ENCODE measurements around the gene TINAGL1.

Gene TINAGL1

GRCh38 chr1:31576201-31576669 lies at the start of gene TINAGL1:
Gene TINAGL1 (plus strand): TSS chr1:31576515. CDS start chr1:31577149, 634 bp downstream.
- Histone ChIP-seq H3K9ac (ENCODE audit: low read depth in 1 of 2, low read length in 2 of 2) (peak within 1 kb of the TSS; percentile 89 to 95), H3K4me1 (ENCODE audit: control insufficient read depth in 1 of 2, insufficient read depth in 2 of 2, low read length in 2 of 2) (peaks cover 39 to 61% of the 10 kb centered on the region in 2 donors), H3K9me3 (ENCODE audit: control insufficient read depth in 1 of 2, low read length in 2 of 2) (no peaks in the 10 kb centered on the region), H3K4me3 (ENCODE audit: low read depth in 1 of 2, low read length in 2 of 2) (peak within 1 kb of the TSS; percentile 77 to 81), H3K27me3 (ENCODE audit: control insufficient read depth in 1 of 2, insufficient read depth in 2 of 2, low read length in 2 of 2) (peaks cover 0 to 5% of the 10 kb centered on the region in 2 donors), H3K27ac (ENCODE audit: low read depth, low read length) (peak within 1 kb of the TSS; percentile 91), H3K36me3 (ENCODE audit: control insufficient read depth in 1 of 2, insufficient read depth in 2 of 2, low read length in 2 of 2) (peaks cover 0 to 10% of the 10 kb centered on the region in 2 donors)

- no peak overlapping the region for H3K9ac ChIP-seq (ENCODE audit: low read depth in 1 of 2, low read length in 2 of 2)
- H3K4me1 ChIP-seq (ENCODE audit: control insufficient read depth in 1 of 2, insufficient read depth in 2 of 2, low read length in 2 of 2): peaks cover 3 to 8% of the 10 kb centered on the region in 2 donors
- H3K4me3 ChIP-seq (ENCODE audit: low read depth in 1 of 2, low read length in 2 of 2): no peak overlapping the region
- H3K9me3 ChIP-seq (ENCODE audit: control insufficient read depth in 1 of 2, low read length in 2 of 2): no peaks in the 10 kb centered on the region
- no peaks in the 10 kb centered on the region for H3K27me3 ChIP-seq (ENCODE audit: control insufficient read depth in 1 of 2, insufficient read depth in 2 of 2, low read length in 2 of 2)
- H3K27ac ChIP-seq (ENCODE audit: low read depth, low read length): no peak overlapping the region
- no peaks in the 10 kb centered on the region for H3K36me3 ChIP-seq (ENCODE audit: control insufficient read depth in 1 of 2, insufficient read depth in 2 of 2, low read length in 2 of 2)
Measured at GRCh38 chr1:31529999-31530684, 46.2 kb upstream of the TINAGL1 start.

- no peaks in the 10 kb centered on the region for H3K27me3 ChIP-seq (ENCODE audit: control insufficient read depth in 1 of 2, insufficient read depth in 2 of 2, low read length in 2 of 2)
- no peaks in the 10 kb centered on the region for H3K36me3 ChIP-seq (ENCODE audit: control insufficient read depth in 1 of 2, insufficient read depth in 2 of 2, low read length in 2 of 2)
- no peak overlapping the region for H3K9ac ChIP-seq (ENCODE audit: low read depth in 1 of 2, low read length in 2 of 2)
- peaks cover 6 to 15% of the 10 kb centered on the region in 2 donors for H3K4me1 ChIP-seq (ENCODE audit: control insufficient read depth in 1 of 2, insufficient read depth in 2 of 2, low read length in 2 of 2)
- H3K4me3 ChIP-seq (ENCODE audit: low read depth in 1 of 2, low read length in 2 of 2): no peak overlapping the region
- H3K9me3 ChIP-seq (ENCODE audit: control insufficient read depth in 1 of 2, low read length in 2 of 2): no peaks in the 10 kb centered on the region
- H3K27ac ChIP-seq (ENCODE audit: low read depth, low read length): no peak overlapping the region
Measured at GRCh38 chr1:31531177-31531999, 44.9 kb upstream of the TINAGL1 start.

GRCh38 chr1:31532173-31532572 lies 44.1 kb upstream of the TINAGL1 start:
- Histone ChIP-seq H3K9ac (ENCODE audit: low read depth in 1 of 2, low read length in 2 of 2) (no peak overlapping the region), H3K4me1 (ENCODE audit: control insufficient read depth in 1 of 2, insufficient read depth in 2 of 2, low read length in 2 of 2) (peaks cover 8 to 16% of the 10 kb centered on the region in 2 donors), H3K9me3 (ENCODE audit: control insufficient read depth in 1 of 2, low read length in 2 of 2) (no peaks in the 10 kb centered on the region), H3K27me3 (ENCODE audit: control insufficient read depth in 1 of 2, insufficient read depth in 2 of 2, low read length in 2 of 2) (no peaks in the 10 kb centered on the region), H3K36me3 (ENCODE audit: control insufficient read depth in 1 of 2, insufficient read depth in 2 of 2, low read length in 2 of 2) (no peaks in the 10 kb centered on the region), H3K4me3 (ENCODE audit: low read depth in 1 of 2, low read length in 2 of 2) (no peak overlapping the region), H3K27ac (ENCODE audit: low read depth, low read length) (no peak overlapping the region)

GRCh38 chr1:31535561-31535960 lies 40.8 kb upstream of the TINAGL1 start:
- no peak overlapping the region for H3K4me3 ChIP-seq (ENCODE audit: low read depth in 1 of 2, low read length in 2 of 2)
- no peak overlapping the region for H3K9ac ChIP-seq (ENCODE audit: low read depth in 1 of 2, low read length in 2 of 2)
- no peaks in the 10 kb centered on the region for H3K9me3 ChIP-seq (ENCODE audit: control insufficient read depth in 1 of 2, low read length in 2 of 2)
- peaks cover 16 to 24% of the 10 kb centered on the region in 2 donors for H3K4me1 ChIP-seq (ENCODE audit: control insufficient read depth in 1 of 2, insufficient read depth in 2 of 2, low read length in 2 of 2)
- H3K27ac ChIP-seq (ENCODE audit: low read depth, low read length): no peak overlapping the region
- H3K36me3 ChIP-seq (ENCODE audit: control insufficient read depth in 1 of 2, insufficient read depth in 2 of 2, low read length in 2 of 2): no peaks in the 10 kb centered on the region
- H3K27me3 ChIP-seq (ENCODE audit: control insufficient read depth in 1 of 2, insufficient read depth in 2 of 2, low read length in 2 of 2): no peaks in the 10 kb centered on the region

GRCh38 chr1:31539329-31539728 lies 37.0 kb upstream of the TINAGL1 start:
- H3K9me3 ChIP-seq (ENCODE audit: control insufficient read depth in 1 of 2, low read length in 2 of 2): peaks cover 10 to 15% of the 10 kb centered on the region in 2 donors
- no peaks in the 10 kb centered on the region for H3K27me3 ChIP-seq (ENCODE audit: control insufficient read depth in 1 of 2, insufficient read depth in 2 of 2, low read length in 2 of 2)
- H3K27ac ChIP-seq (ENCODE audit: low read depth, low read length): no peak overlapping the region
- H3K4me3 ChIP-seq (ENCODE audit: low read depth in 1 of 2, low read length in 2 of 2): no peak overlapping the region
- H3K9ac ChIP-seq (ENCODE audit: low read depth in 1 of 2, low read length in 2 of 2): no peak overlapping the region
- peaks cover 13 to 16% of the 10 kb centered on the region in 2 donors for H3K4me1 ChIP-seq (ENCODE audit: control insufficient read depth in 1 of 2, insufficient read depth in 2 of 2, low read length in 2 of 2)
- no peaks in the 10 kb centered on the region for H3K36me3 ChIP-seq (ENCODE audit: control insufficient read depth in 1 of 2, insufficient read depth in 2 of 2, low read length in 2 of 2)

- Histone ChIP-seq H3K36me3 (ENCODE audit: control insufficient read depth in 1 of 2, insufficient read depth in 2 of 2, low read length in 2 of 2) (no peaks in the 10 kb centered on the region), H3K9ac (ENCODE audit: low read depth in 1 of 2, low read length in 2 of 2) (no peak overlapping the region), H3K4me3 (ENCODE audit: low read depth in 1 of 2, low read length in 2 of 2) (no peak overlapping the region), H3K27ac (ENCODE audit: low read depth, low read length) (no peak overlapping the region), H3K27me3 (ENCODE audit: control insufficient read depth in 1 of 2, insufficient read depth in 2 of 2, low read length in 2 of 2) (no peaks in the 10 kb centered on the region), H3K9me3 (ENCODE audit: control insufficient read depth in 1 of 2, low read length in 2 of 2) (peaks cover 10 to 15% of the 10 kb centered on the region in 2 donors), H3K4me1 (ENCODE audit: control insufficient read depth in 1 of 2, insufficient read depth in 2 of 2, low read length in 2 of 2) (peaks cover 11% of the 10 kb centered on the region in 2 donors)
Measured at GRCh38 chr1:31541194-31541593, 35.1 kb upstream of the TINAGL1 start.

- no peak overlapping the region for H3K9ac ChIP-seq (ENCODE audit: low read depth in 1 of 2, low read length in 2 of 2)
- H3K4me1 ChIP-seq (ENCODE audit: control insufficient read depth in 1 of 2, insufficient read depth in 2 of 2, low read length in 2 of 2): peaks cover 16 to 21% of the 10 kb centered on the region in 2 donors
- no peak overlapping the region for H3K27ac ChIP-seq (ENCODE audit: low read depth, low read length)
- H3K9me3 ChIP-seq (ENCODE audit: control insufficient read depth in 1 of 2, low read length in 2 of 2): peaks cover 10 to 15% of the 10 kb centered on the region in 2 donors
- no peaks in the 10 kb centered on the region for H3K27me3 ChIP-seq (ENCODE audit: control insufficient read depth in 1 of 2, insufficient read depth in 2 of 2, low read length in 2 of 2)
- H3K4me3 ChIP-seq (ENCODE audit: low read depth in 1 of 2, low read length in 2 of 2): no peak overlapping the region
- no peaks in the 10 kb centered on the region for H3K36me3 ChIP-seq (ENCODE audit: control insufficient read depth in 1 of 2, insufficient read depth in 2 of 2, low read length in 2 of 2)
Measured at GRCh38 chr1:31545927-31546540, 30.3 kb upstream of the TINAGL1 start.

- H3K9ac ChIP-seq (ENCODE audit: low read depth in 1 of 2, low read length in 2 of 2): peak overlapping the region in 1 of 2 donors; percentile 17
- no peaks in the 10 kb centered on the region for H3K9me3 ChIP-seq (ENCODE audit: control insufficient read depth in 1 of 2, low read length in 2 of 2)
- H3K4me3 ChIP-seq (ENCODE audit: low read depth in 1 of 2, low read length in 2 of 2): peak overlapping the region in 1 of 2 donors; percentile 37
- H3K36me3 ChIP-seq (ENCODE audit: control insufficient read depth in 1 of 2, insufficient read depth in 2 of 2, low read length in 2 of 2): no peaks in the 10 kb centered on the region
- H3K27ac ChIP-seq (ENCODE audit: low read depth, low read length): no peak overlapping the region
- H3K4me1 ChIP-seq (ENCODE audit: control insufficient read depth in 1 of 2, insufficient read depth in 2 of 2, low read length in 2 of 2): peaks cover 16 to 21% of the 10 kb centered on the region in 2 donors
- no peaks in the 10 kb centered on the region for H3K27me3 ChIP-seq (ENCODE audit: control insufficient read depth in 1 of 2, insufficient read depth in 2 of 2, low read length in 2 of 2)
Measured at GRCh38 chr1:31548534-31548906, 27.8 kb upstream of the TINAGL1 start.
